Transverse colon (tissue), 4 donors: ENCODE measurements around the gene ATP2B1. TPM values are rescaled to one million over a fixed set of nuclear protein-coding genes. Genes with fewer than 3 reads are reported as not detected.

ENCODE experiments used
- DNase-seq: peaks from one replicate; pipeline ENCODE4 v3.0.0-alpha.2; 2019
- H3K27ac ChIP-seq, 4 donors: fragments of 200-600 bp; sonication (generic); 2 replicates each; pipeline ENCODE4 v1.5.1; 2016 to 2018; ENCODE audit warnings: inconsistent platforms in 4 of 4
- H3K27me3 ChIP-seq: fragments of 200-600 bp; sonication (generic); 2 replicates; pipeline ENCODE4 v1.5.1; 2017; ENCODE audit warnings: inconsistent platforms
- H3K36me3 ChIP-seq, 4 donors: fragments of 200-600 bp; sonication (generic); 2 replicates each; pipeline ENCODE4 v1.5.1; 2017 to 2019; ENCODE audit warnings: inconsistent platforms in 4 of 4
- H3K4me1 ChIP-seq, 4 donors: fragments of 200-600 bp; sonication (generic); 2 replicates each; pipeline ENCODE4 v1.5.1; 2017 to 2020; ENCODE audit warnings: inconsistent platforms in 4 of 4
- H3K4me3 ChIP-seq, 4 donors: fragments of 200-600 bp; sonication (generic); 1 replicate in 1 of 4; 2 replicates in 3 of 4; pipeline versions ENCODE4 v1.5.1 to v1.6.1; 2017 to 2019; ENCODE audit warnings: inconsistent platforms in 4 of 4
- H3K9me3 ChIP-seq, 2 donors: fragments of 200-600 bp; sonication (generic); 2 replicates each; pipeline ENCODE4 v1.5.1; 2017 to 2019; ENCODE audit warnings: inconsistent platforms in 2 of 2
- EP300 ChIP-seq: sonication (generic); formaldehyde crosslinking; IDR thresholded peaks from one replicate; pipeline ENCODE4 v1.6.1; 2017; ENCODE audit warnings: antibody characterized with exemption, low read depth
- POLR2A ChIP-seq: fragments of 450-650 bp; IDR thresholded peaks from one replicate; pipeline ENCODE4 v1.6.1; 2016; ENCODE audit warnings: antibody characterized with exemption, mild to moderate bottlenecking, moderate library complexity
- POLR2AphosphoS5 ChIP-seq, 3 donors: sonication (generic); formaldehyde crosslinking; IDR thresholded peaks; one replicate each; pipeline ENCODE4 v1.6.1; 2016; ENCODE audit warnings: antibody characterized with exemption in 3 of 3
- WGBS, 2 donors: methylation state at CpG; one replicate each; pipeline ENCODE4 v1.1.5; 2018; ENCODE audit warnings: low coverage in 1 of 2; 5-methylcytosine and 5-hydroxymethylcytosine counted together
- in situ Hi-C, 4 donors: fragments of 200-750 bp; cut with MboI; loops; one replicate each; pipeline versions ENCODE4 v1.15.0 to v1.15.1; 2017; ENCODE audit warnings: low sequenced_read_pairs in 3 of 4, low pct_ligation_motif_present in 1 of 4, low pct_unique_long_range_greater_than_20kb in 1 of 4
- intact Hi-C: fragments of 100-400 bp; cut with DNase I; formaldehyde crosslinking; loops from one replicate; pipeline ENCODE4 v1.15.1; 2023; ENCODE audit warnings: low total_unique reads
- total RNA-seq, 4 donors: library from RNA; depleted of rRNA; stranded (reverse); fragments of >200 nt; gene quantifications; one replicate each; pipeline ENCODE4 v1.1.0, GENCODE V29; 2016
- TF ChIP-seq, protein P1 (sequence below), 5 experiments: fragments of 200-600 bp in 3 of 5; fragments of 450-650 bp in 2 of 5; sonication (generic) in 3 of 5; IDR thresholded peaks; 1 replicate in 2 of 5; 2 replicates in 3 of 5; pipeline ENCODE4 v1.5.1; 2016 to 2017; ENCODE audit warnings: antibody characterized with exemption in 5 of 5, inconsistent platforms in 3 of 5, mild to moderate bottlenecking in 2 of 5, moderate library complexity in 1 of 5

Gene ATP2B1
- total RNA-seq, 4 donors from 2014 or later, result 52.7 to 235 (median 104) TPM

DNA sequence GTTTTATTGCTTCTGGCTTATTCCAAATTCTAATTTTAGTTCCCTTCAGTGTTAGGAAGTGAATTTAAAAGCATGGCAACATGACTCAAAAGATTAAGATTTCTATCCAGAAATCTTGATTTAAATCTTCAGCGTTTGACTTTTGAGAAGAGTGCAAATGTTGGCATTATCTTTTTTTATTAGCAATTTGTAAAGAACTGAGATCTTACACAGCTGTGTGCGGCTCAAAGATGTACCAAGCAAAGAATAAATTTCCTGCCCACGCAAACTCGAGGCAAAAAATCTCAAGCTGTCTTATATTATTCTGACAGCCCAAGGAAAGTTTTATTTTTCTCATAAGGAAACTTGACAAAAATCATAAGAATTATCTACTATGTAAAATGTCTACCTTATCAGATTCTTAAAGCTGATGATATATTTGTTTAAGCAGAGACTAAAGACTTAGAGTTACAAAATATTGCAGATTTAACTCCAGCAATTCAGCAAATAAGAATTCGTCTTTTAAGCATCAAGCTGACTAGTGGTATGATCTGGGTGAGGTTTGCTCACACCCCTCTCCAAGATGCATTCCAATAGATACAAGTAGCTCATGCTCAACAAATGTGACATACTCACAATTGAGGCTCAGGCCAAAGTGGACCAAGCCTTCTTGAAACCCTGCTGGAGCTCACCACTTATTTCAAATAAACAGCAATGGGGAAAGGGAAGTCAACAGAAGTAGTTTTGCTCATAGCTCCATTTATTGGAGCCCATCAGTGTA is 135.4 kb downstream of the ATP2B1 start:
- no peak for TF ChIP-seq EP300
- no peak for TF ChIP-seq POLR2AphosphoS5 (IDR thresholded peaks at IDR 0.05)
- TF ChIP-seq POLR2A, result no peak
- TF ChIP-seq, protein P1, sequence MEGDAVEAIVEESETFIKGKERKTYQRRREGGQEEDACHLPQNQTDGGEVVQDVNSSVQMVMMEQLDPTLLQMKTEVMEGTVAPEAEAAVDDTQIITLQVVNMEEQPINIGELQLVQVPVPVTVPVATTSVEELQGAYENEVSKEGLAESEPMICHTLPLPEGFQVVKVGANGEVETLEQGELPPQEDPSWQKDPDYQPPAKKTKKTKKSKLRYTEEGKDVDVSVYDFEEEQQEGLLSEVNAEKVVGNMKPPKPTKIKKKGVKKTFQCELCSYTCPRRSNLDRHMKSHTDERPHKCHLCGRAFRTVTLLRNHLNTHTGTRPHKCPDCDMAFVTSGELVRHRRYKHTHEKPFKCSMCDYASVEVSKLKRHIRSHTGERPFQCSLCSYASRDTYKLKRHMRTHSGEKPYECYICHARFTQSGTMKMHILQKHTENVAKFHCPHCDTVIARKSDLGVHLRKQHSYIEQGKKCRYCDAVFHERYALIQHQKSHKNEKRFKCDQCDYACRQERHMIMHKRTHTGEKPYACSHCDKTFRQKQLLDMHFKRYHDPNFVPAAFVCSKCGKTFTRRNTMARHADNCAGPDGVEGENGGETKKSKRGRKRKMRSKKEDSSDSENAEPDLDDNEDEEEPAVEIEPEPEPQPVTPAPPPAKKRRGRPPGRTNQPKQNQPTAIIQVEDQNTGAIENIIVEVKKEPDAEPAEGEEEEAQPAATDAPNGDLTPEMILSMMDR (IDR thresholded peaks at IDR 0.05), result no peak
- no peaks in the 10 kb centered on the region for H3K9me3 ChIP-seq
- 77 to 82% methylated on average over 5 of the region's 5 CpGs for WGBS, 2 donors

DNA sequence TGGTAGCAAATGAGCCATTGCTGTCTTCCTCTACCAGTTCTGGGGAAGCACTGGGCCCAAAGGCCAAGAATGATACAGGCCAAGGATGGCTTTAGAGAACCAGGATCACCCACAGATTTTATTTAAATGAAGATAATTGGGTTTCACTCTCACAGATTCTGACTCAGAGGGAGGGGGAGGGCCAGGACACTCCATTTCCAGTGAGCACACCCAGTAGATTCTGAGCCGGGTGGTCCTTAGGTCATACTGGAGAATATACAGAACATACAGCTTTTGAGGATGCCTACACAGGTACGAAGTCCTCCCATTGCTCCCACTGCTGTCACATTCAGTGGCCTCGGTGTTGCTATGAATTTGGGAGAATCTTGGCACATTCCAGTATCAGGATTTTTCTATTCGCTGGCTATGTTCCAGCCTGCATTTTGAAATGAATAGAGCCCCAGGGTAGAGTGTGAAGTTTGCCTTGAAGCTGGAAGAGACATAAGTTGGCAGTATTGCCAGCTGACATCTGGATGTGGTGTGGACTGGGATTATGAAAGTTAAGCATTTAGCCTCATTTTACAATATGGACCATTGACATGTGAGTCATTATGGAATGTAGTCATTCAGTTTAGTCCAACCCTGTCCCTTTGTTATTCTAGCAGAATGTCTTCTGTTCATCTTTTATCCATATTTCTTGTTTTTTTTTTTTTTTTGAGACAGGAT is 137.0 kb downstream of the ATP2B1 start:
- WGBS, 2 donors, result 86% methylated on average over 4 of the region's 4 CpGs; no CpG with 5 or more reads in 1 of the 2 donors
- TF ChIP-seq POLR2A, result no peak
- TF ChIP-seq, protein P1 (IDR thresholded peaks at IDR 0.05), result no peak
- TF ChIP-seq EP300, result no peak
- TF ChIP-seq POLR2AphosphoS5 (IDR thresholded peaks at IDR 0.05), result no peak
- intact Hi-C loops (no loop called here), in situ Hi-C loops (loop anchor here in 3 of 4 donors (25.0 kb wide), 4 partner anchors 416 to 1366 kb away; no protein-coding TSS in a partner anchor)
- H3K27me3 ChIP-seq, result no peaks in the 10 kb centered on the region
- H3K9me3 ChIP-seq, result no peaks in the 10 kb centered on the region
- H3K4me3 ChIP-seq, result no peak overlapping the region
- no peaks in the 10 kb centered on the region for H3K36me3 ChIP-seq
- no peaks in the 10 kb centered on the region for H3K4me1 ChIP-seq
- no peak for DNase-seq
- no peak overlapping the region for H3K27ac ChIP-seq

More for the DNA sequence above, 135.4 kb downstream of the ATP2B1 start:
- in situ Hi-C loops, result loop anchor here in 3 of 4 donors (25.0 kb wide), 4 partner anchors 414 to 1364 kb away; no protein-coding TSS in a partner anchor
- Histone ChIP-seq H3K27me3 (no peaks in the 10 kb centered on the region), H3K36me3 (no peaks in the 10 kb centered on the region), H3K4me1 (no peaks in the 10 kb centered on the region), H3K4me3 (no peak overlapping the region), H3K27ac (no peak overlapping the region)
- DNase-seq, result no peak
- intact Hi-C loops, result no loop called here

DNA sequence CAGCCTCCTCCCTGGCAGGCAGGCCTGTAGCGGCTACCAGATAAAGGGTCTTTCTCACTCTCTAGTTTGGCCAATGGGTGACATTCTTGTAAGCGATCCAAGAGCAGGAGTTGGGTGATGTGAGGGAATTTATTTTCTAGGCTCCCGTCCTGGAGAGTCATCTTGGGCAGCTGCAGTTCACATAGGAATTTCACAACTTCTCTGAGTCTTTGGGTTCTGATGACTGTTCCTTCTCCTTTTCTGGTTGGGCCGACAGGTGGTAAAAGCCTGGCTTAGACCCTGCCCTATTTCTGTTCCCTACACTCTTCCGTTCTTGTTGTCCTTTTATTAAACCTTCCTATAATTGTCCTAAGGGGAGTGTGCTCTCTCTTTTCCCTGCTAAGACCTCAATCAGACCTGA is 140.2 kb downstream of the ATP2B1 start:
- in situ Hi-C loops (loop anchor here in 3 of 4 donors (25.0 kb wide), 4 partner anchors 419 to 1369 kb away; no protein-coding TSS in a partner anchor), intact Hi-C loops (no loop called here)
- H3K27me3 ChIP-seq, result no peaks in the 10 kb centered on the region
- no peak overlapping the region for H3K27ac ChIP-seq
- TF ChIP-seq EP300, result no peak
- no peak for TF ChIP-seq POLR2A
- TF ChIP-seq, protein P1 (IDR thresholded peaks at IDR 0.05), result no peak
- TF ChIP-seq POLR2AphosphoS5 (IDR thresholded peaks at IDR 0.05), result no peak
- H3K9me3 ChIP-seq, result no peaks in the 10 kb centered on the region
- DNase-seq, result no peak
- no peak overlapping the region for H3K4me3 ChIP-seq
- no peaks in the 10 kb centered on the region for H3K36me3 ChIP-seq
- no peaks in the 10 kb centered on the region for H3K4me1 ChIP-seq
- WGBS, 2 donors, result 88 to 100% methylated on average over 1 to 5 of the region's 5 CpGs

DNA sequence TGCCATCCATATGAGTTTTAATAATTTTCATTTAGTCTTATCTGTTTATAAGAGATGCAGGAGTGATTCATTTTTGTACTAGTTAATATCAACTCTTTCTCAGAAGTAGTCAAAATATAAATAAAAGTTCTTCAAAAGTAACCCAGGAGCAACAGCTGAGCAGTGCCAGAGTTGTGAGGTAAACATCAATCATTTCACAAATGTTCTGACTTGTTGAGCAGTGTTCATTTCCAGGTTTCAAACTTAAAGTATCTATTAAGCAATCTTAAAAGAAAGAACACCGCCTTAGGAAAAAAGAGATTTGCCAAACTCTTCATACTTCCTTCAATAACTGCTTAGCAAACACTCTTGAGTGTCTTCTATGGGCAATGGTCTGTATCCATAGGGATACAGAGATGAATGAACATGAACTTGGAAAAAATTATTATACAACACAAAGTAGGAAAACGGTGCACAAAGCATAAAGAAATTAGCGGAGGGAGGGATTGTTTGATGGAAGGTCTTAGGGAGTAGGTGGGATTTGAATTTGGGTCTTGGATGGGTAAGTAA is 140.9 kb downstream of the ATP2B1 start:
- TF ChIP-seq, protein P1 (IDR thresholded peaks at IDR 0.05), result no peak
- no peak for TF ChIP-seq POLR2AphosphoS5 (IDR thresholded peaks at IDR 0.05)
- 90 to 97% methylated on average over 3 of the region's 3 CpGs for WGBS, 2 donors
- H3K4me1 ChIP-seq, result no peaks in the 10 kb centered on the region

More for the DNA sequence above, 140.9 kb downstream of the ATP2B1 start:
- H3K36me3 ChIP-seq, result no peaks in the 10 kb centered on the region
- intact Hi-C loops, result no loop called here
- no peaks in the 10 kb centered on the region for H3K27me3 ChIP-seq
- no peak for DNase-seq
- H3K4me3 ChIP-seq, result no peak overlapping the region
- no peaks in the 10 kb centered on the region for H3K9me3 ChIP-seq
- no peak overlapping the region for H3K27ac ChIP-seq
- in situ Hi-C loops, result loop anchor here in 3 of 4 donors (25.0 kb wide), 4 partner anchors 420 to 1370 kb away; no protein-coding TSS in a partner anchor
